Measurements from ENCODE around the gene FEN1.

The FEN1 gene

GRCh38 chr11:61783717-61784505 lies 8.8 kb upstream of the FEN1 start:
- Histone ChIP-seq H3K9me3 (ENCODE audit: control insufficient read depth, low read length) (no peaks in the 10 kb centered on the region), H3K4me3 (ENCODE audit: extremely low read depth, insufficient read depth, low read length, poor library complexity, severe bottlenecking) (no peak overlapping the region), H3K4me1 (ENCODE audit: control insufficient read depth, insufficient read depth, low read length, poor library complexity, severe bottlenecking) (peaks cover 25% of the 10 kb centered on the region), H3K27ac (ENCODE audit: low read depth, low read length, severe bottlenecking) (peak overlapping the region; percentile 53), H3K36me3 (ENCODE audit: control insufficient read depth, insufficient read depth, low read length) (peaks cover 94% of the 10 kb centered on the region)
- 66 to 73% methylated on average over 7 to 12 of the region's 13 CpGs for WGBS, 2 experiments (ENCODE audit: insufficient coverage in 2 of 2)

GRCh38 chr11:61784506-61784805 lies 8.3 kb upstream of the FEN1 start:
- Histone ChIP-seq H3K4me1 (ENCODE audit: control insufficient read depth, insufficient read depth, low read length, poor library complexity, severe bottlenecking) (peaks cover 25% of the 10 kb centered on the region), H3K9me3 (ENCODE audit: control insufficient read depth, low read length) (no peaks in the 10 kb centered on the region), H3K4me3 (ENCODE audit: extremely low read depth, insufficient read depth, low read length, poor library complexity, severe bottlenecking) (no peak overlapping the region), H3K36me3 (ENCODE audit: control insufficient read depth, insufficient read depth, low read length) (peaks cover 95% of the 10 kb centered on the region), H3K27ac (ENCODE audit: low read depth, low read length, severe bottlenecking) (peak overlapping the region; percentile 53)
- WGBS, 2 experiments (ENCODE audit: insufficient coverage in 2 of 2): 85 to 93% methylated on average over 4 to 6 of the region's 7 CpGs

- Histone ChIP-seq H3K9me3 (ENCODE audit: control insufficient read depth, low read length) (no peaks in the 10 kb centered on the region), H3K4me1 (ENCODE audit: control insufficient read depth, insufficient read depth, low read length, poor library complexity, severe bottlenecking) (peaks cover 25% of the 10 kb centered on the region), H3K4me3 (ENCODE audit: extremely low read depth, insufficient read depth, low read length, poor library complexity, severe bottlenecking) (no peak overlapping the region), H3K27ac (ENCODE audit: low read depth, low read length, severe bottlenecking) (no peak overlapping the region), H3K36me3 (ENCODE audit: control insufficient read depth, insufficient read depth, low read length) (peaks cover 93% of the 10 kb centered on the region)
- 99 to 100% methylated on average over 8 of the region's 11 CpGs for WGBS, 2 experiments (ENCODE audit: insufficient coverage in 2 of 2)
Measured at GRCh38 chr11:61785837-61786402, 6.8 kb upstream of the FEN1 start.

GRCh38 chr11:61787928-61788491 lies 4.7 kb upstream of the FEN1 start:
- 65 to 90% methylated on average over 3 to 6 of the region's 9 CpGs for WGBS, 2 experiments (ENCODE audit: insufficient coverage in 2 of 2)
- Histone ChIP-seq H3K36me3 (ENCODE audit: control insufficient read depth, insufficient read depth, low read length) (peaks cover 76% of the 10 kb centered on the region), H3K9me3 (ENCODE audit: control insufficient read depth, low read length) (no peaks in the 10 kb centered on the region), H3K27ac (ENCODE audit: low read depth, low read length, severe bottlenecking) (no peak overlapping the region), H3K4me3 (ENCODE audit: extremely low read depth, insufficient read depth, low read length, poor library complexity, severe bottlenecking) (no peak overlapping the region), H3K4me1 (ENCODE audit: control insufficient read depth, insufficient read depth, low read length, poor library complexity, severe bottlenecking) (peaks cover 15% of the 10 kb centered on the region)

- WGBS, 2 experiments (ENCODE audit: insufficient coverage in 2 of 2): 6 to 10% methylated on average over 10 to 13 of the region's 14 CpGs
- Histone ChIP-seq H3K9me3 (ENCODE audit: control insufficient read depth, low read length) (no peaks in the 10 kb centered on the region), H3K4me3 (ENCODE audit: extremely low read depth, insufficient read depth, low read length, poor library complexity, severe bottlenecking) (peak overlapping the region; percentile 90), H3K27ac (ENCODE audit: low read depth, low read length, severe bottlenecking) (peak overlapping the region; percentile 98), H3K36me3 (ENCODE audit: control insufficient read depth, insufficient read depth, low read length) (peaks cover 61% of the 10 kb centered on the region), H3K4me1 (ENCODE audit: control insufficient read depth, insufficient read depth, low read length, poor library complexity, severe bottlenecking) (peaks cover 3% of the 10 kb centered on the region)
Measured at GRCh38 chr11:61791737-61792309, 888 bp upstream of the FEN1 start.

- H3K4me1 ChIP-seq (ENCODE audit: control insufficient read depth, insufficient read depth, low read length, poor library complexity, severe bottlenecking): peaks cover 3% of the 10 kb centered on the region
- H3K27ac ChIP-seq (ENCODE audit: low read depth, low read length, severe bottlenecking): peak overlapping the region; percentile 98
- H3K9me3 ChIP-seq (ENCODE audit: control insufficient read depth, low read length): no peaks in the 10 kb centered on the region
- H3K36me3 ChIP-seq (ENCODE audit: control insufficient read depth, insufficient read depth, low read length): peaks cover 54% of the 10 kb centered on the region
- 7 to 8% methylated on average over 21 to 25 of the region's 29 CpGs for whole genome bisulfite sequencing, 2 experiments (ENCODE audit: insufficient coverage in 2 of 2)
- H3K4me3 ChIP-seq (ENCODE audit: extremely low read depth, insufficient read depth, low read length, poor library complexity, severe bottlenecking): peak overlapping the region; percentile 90
Measured at GRCh38 chr11:61793083-61793828, 545 bp downstream of the FEN1 start.

GRCh38 chr11:61793829-61794204 lies 1.1 kb downstream of the FEN1 start:
- WGBS, 2 experiments (ENCODE audit: insufficient coverage in 2 of 2): 81 to 89% methylated on average over 3 of the region's 3 CpGs
- H3K9me3 ChIP-seq (ENCODE audit: control insufficient read depth, low read length): no peaks in the 10 kb centered on the region
- no peaks in the 10 kb centered on the region for H3K4me1 ChIP-seq (ENCODE audit: control insufficient read depth, insufficient read depth, low read length, poor library complexity, severe bottlenecking)
- peaks cover 53% of the 10 kb centered on the region for H3K36me3 ChIP-seq (ENCODE audit: control insufficient read depth, insufficient read depth, low read length)
- H3K27ac ChIP-seq (ENCODE audit: low read depth, low read length, severe bottlenecking): no peak overlapping the region
- peak overlapping the region; percentile 90 for H3K4me3 ChIP-seq (ENCODE audit: extremely low read depth, insufficient read depth, low read length, poor library complexity, severe bottlenecking)

- Histone ChIP-seq H3K9me3 (ENCODE audit: control insufficient read depth, low read length) (no peaks in the 10 kb centered on the region), H3K4me3 (ENCODE audit: extremely low read depth, insufficient read depth, low read length, poor library complexity, severe bottlenecking) (no peak overlapping the region), H3K36me3 (ENCODE audit: control insufficient read depth, insufficient read depth, low read length) (peaks cover 53% of the 10 kb centered on the region), H3K27ac (ENCODE audit: low read depth, low read length, severe bottlenecking) (no peak overlapping the region), H3K4me1 (ENCODE audit: control insufficient read depth, insufficient read depth, low read length, poor library complexity, severe bottlenecking) (no peaks in the 10 kb centered on the region)
- 89 to 100% methylated on average over 1 of the region's 4 CpGs for WGBS, 2 experiments (ENCODE audit: insufficient coverage in 2 of 2)
Measured at GRCh38 chr11:61794579-61794978, 1.9 kb downstream of the FEN1 start.

GRCh38 chr11:61795459-61795858 lies 2.7 kb downstream of the FEN1 start:
- peaks cover 53% of the 10 kb centered on the region for H3K36me3 ChIP-seq (ENCODE audit: control insufficient read depth, insufficient read depth, low read length)
- WGBS, 2 experiments (ENCODE audit: insufficient coverage in 2 of 2): 94% methylated on average over 12 of the region's 12 CpGs
- no peak overlapping the region for H3K27ac ChIP-seq (ENCODE audit: low read depth, low read length, severe bottlenecking)
- no peaks in the 10 kb centered on the region for H3K9me3 ChIP-seq (ENCODE audit: control insufficient read depth, low read length)
- H3K4me3 ChIP-seq (ENCODE audit: extremely low read depth, insufficient read depth, low read length, poor library complexity, severe bottlenecking): no peak overlapping the region
- no peaks in the 10 kb centered on the region for H3K4me1 ChIP-seq (ENCODE audit: control insufficient read depth, insufficient read depth, low read length, poor library complexity, severe bottlenecking)

GRCh38 chr11:61795876-61796526 lies 3.3 kb downstream of the FEN1 start:
- Histone ChIP-seq H3K27ac (ENCODE audit: low read depth, low read length, severe bottlenecking) (no peak overlapping the region), H3K4me3 (ENCODE audit: extremely low read depth, insufficient read depth, low read length, poor library complexity, severe bottlenecking) (no peak overlapping the region), H3K4me1 (ENCODE audit: control insufficient read depth, insufficient read depth, low read length, poor library complexity, severe bottlenecking) (no peaks in the 10 kb centered on the region), H3K36me3 (ENCODE audit: control insufficient read depth, insufficient read depth, low read length) (peaks cover 54% of the 10 kb centered on the region), H3K9me3 (ENCODE audit: control insufficient read depth, low read length) (no peaks in the 10 kb centered on the region)
- 97 to 98% methylated on average over 16 to 18 of the region's 18 CpGs for WGBS, 2 experiments (ENCODE audit: insufficient coverage in 2 of 2)
